ENCODE measurements around the gene RNF149. TPM values are rescaled to one million over a fixed set of nuclear protein-coding genes. Genes with fewer than 3 reads are reported as not detected.

The RNF149 gene
- total RNA-seq, 1 experiment from 2014 or later = 75.9 TPM

DNA sequence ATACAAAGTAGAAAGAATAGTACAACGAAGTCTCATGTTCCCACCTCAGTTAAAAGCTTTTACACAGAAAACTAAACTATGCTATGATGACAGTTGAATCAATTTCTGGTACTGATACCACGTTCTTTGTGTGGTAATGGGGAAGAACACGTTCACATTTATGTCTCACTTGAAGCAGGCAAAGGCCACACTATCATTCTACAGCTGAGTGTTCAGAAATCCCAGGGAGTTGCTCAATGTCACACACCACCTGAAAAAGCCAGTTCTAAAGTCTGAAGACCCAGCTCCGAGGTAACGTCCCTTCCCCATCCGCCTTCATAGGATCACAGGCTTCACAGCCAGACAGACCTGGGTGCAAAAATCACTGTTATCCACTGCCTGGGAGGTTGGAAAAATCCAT lies 8.9 kb downstream of the RNF149 start:
- no peak for DNase-seq (ENCODE audit: low read depth)

DNA sequence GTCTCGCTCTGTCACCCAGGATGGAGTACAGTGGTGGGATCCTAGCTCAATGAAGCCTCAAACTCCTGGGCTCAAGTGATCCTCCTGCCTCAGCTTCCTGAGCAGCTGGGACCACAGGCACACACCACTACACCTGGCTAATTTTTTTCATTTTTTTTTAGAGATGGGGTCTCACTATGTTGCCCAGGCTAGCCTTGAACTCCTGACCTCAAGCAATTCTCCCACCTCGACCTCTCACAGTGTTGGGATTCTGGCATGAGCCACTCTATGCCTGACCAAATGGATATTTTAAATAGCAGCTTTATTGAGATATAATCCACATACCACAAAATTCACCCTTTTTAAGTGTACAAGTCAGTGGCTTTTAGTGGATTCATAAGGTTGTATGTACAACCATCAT lies 11.1 kb downstream of the RNF149 start:
- no peak for DNase-seq (ENCODE audit: low read depth)

DNA sequence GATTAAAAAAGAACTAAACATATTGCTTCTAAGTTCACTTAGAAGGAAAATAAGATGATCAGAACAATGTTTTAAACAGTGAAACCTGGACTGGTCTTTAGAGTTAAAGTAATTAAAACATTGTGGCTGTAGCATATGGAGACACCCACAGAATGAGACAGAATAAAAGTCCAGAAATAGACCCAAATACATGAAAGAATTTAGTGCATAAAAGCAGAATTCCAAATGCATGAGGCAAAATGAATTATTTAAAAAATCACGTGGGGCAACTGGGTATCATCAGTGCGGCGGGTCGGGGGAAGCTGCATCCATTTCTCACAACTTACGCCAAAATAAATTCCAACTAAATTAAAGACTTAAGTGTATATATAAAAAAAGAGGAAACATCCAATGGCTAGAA lies 12.1 kb downstream of the RNF149 start:
- DNase-seq (ENCODE audit: low read depth) = no peak

DNA sequence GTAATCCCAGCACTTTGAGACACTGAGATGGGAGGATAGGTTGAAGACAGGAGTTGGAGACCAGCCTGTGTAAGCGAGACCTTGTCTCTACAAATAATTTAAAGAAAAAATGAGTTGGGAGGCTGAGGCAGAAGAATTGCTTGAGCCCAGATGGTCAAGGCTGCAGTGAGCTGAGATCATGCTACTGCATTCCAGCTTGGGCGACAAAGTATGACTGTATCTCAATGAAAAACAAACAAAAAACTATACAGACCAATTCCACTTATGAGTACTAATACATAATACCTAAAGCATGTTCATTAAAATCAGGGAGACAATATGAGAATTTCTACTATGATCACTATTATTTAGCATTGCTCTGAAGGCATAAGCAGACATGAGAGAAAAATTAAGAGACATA lies 12.6 kb downstream of the RNF149 start:
- peak; percentile 38 for DNase-seq (ENCODE audit: low read depth)

DNA sequence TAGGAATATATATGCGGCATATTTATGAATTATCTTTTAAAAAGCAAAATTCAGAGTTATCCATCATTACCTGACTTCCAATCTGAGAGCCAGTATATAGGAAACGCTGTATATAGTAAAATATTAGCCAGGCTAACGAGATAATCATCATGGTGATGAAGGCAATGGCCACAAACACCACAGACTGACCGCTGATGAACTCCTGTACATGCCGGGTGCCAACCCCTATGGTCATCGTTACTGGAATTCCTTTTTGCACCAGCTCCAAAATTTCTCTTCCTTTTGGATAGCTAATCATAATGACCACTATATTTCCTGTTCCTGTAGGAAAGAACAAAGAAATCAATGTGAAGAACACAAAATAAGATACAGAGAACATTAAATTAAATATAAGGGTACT lies 13.6 kb downstream of the RNF149 start:
- DNase-seq (ENCODE audit: low read depth) = no peak

DNA sequence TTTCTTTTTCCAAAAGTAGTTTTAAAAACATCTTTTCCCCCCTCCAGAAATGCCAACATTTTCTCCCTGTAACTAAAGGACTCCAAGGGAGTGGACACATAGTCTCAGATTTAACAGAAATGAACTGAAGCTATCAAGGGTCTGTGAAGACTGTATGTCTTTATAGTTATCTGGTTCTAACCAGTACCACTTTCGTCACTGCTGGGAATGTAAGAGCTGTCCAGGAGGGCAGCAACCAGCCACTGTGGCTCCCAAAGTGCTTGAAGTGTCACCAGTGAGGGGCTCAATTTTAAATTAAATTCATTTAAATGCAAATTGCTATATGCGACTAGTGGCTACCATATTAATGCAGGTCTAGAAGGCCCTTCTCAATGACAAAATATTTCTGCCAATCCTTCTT lies 15.0 kb downstream of the RNF149 start:
- no peak for DNase-seq (ENCODE audit: low read depth)

DNA sequence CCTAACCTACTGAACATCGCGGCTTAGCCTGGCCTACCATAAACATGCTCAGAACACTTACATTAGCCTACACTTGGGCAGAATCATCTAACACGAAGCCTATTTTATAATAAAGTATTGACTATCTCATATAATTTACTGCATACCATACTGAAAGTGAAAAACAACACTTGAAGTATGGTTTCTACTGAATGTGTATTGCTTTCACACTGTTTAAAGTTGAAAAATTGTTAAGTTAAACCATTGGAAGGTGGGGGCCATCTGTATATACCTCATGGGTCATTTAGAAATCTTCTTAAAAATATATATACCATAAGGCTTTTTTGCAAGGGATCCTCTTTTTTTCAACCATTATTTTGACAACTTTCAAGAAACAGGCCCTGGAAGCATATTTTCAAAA lies 16.5 kb downstream of the RNF149 start:
- no peak for DNase-seq (ENCODE audit: low read depth)

DNA sequence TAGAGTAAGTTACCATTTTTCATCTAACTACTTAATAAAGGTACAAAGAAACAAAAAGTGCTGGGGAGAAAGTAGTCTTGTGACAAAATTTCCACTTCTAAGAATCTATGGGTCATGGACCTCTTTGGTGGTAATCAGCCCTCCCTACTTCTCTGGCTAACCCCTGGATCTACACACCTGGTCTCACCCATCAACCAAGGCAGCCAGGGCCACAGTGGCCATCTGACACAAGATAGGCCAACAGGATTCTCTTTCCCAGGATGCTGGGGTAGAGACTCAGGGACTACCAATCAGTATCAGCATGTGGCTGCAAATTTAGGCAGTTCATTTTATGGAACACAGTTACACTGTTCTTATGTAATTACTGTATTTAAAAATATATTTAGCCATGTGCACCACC lies 17.8 kb downstream of the RNF149 start:
- DNase-seq (ENCODE audit: low read depth) = peak; percentile 15

DNA sequence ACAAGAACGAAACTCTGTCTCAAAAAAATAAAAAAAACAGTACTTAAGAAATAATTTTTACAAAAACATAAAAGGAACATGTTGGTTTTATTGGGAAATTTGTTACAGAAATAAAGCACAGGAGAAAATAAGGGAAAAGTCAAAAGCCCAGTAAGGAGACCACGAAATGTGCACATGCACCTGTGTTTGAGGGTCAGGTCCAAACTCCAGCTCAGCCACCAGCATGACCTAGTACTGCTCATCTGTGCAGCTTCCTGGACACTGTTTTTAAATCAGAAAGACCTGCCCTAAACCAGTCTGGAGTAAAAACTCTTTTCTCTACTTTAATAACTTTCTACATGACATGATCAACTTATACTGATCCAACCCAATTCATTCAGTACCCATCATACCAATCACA lies 21.2 kb downstream of the RNF149 start:
- DNase-seq (ENCODE audit: low read depth) = no peak

DNA sequence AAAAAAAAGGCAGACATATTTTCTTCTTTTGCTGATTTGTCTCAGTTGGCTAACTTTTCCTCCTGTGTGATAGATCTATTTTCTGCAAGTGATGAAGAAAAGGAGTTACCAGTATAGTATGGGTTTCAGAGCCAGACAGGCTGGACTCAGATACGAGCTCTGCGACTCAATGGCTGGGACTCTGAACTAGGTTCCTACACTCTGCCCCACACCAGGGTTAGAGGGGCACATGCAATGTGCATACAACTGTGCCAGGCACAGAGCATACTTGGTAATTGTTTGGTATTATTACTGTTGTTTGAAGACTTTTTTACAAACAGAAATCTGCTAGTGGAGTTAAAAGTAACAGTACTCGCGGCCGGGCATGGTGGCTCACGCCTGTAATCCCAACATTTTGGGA lies 21.8 kb downstream of the RNF149 start:
- no peak for DNase-seq (ENCODE audit: low read depth)

DNA sequence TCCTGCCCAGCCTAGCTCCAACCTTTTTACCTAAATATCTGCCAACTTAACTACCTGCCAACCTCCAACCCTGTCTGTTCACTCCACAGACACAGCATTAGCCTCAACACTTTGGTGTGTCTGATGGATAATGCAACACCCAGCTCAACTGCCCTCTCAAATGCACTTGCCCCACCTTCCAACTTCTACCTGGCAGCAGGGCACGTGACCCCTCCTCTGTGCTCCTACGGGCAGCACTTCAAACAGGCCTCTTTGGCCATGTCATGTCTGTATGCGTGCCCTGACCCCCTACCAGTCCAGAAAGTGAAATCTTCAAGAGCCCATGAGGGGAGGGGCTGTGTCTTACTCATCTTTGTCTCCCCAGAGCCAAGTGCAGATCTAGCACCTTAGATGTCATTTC lies 25.5 kb downstream of the RNF149 start:
- DNase-seq (ENCODE audit: low read depth) = no peak

DNA sequence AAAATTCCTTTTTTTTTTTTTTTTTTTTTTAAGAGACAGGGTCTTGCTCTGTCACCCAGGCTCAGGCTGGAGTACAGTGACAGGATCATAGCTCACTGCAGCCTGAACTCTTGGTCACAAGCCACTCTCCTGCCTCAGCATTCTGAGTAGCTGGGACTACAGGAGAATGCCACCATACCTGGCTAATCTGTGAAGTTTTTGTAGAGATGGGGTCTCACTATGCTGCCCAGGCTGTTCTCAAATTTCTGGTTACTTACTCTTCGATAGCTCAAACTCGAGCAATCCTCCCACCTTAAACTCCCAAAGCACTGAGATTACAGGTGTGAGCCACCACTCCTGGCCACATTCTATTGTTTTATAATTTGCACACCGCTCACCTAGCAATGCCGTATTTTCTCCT lies 27.0 kb downstream of the RNF149 start:
- DNase-seq (ENCODE audit: low read depth) = no peak

DNA sequence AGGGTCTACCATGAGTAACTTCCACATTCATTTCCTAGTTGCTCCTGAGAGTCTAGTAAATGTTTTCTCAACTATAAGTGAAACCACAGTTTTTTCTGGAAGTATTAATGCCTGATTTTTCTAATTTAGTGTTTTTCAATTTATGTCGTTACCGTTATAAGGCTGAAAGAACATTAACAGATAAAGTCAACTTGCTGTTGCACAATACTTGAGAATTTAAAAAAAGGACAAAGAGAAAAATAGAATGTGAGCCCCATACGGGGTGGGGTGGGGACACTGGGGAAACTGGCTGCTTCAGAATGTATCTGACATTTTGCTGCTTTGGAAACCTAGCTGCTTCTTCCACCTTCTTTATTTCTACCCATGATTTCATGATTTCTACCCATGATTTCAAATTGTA lies 29.6 kb downstream of the RNF149 start:
- no peak for DNase-seq (ENCODE audit: low read depth)

DNA sequence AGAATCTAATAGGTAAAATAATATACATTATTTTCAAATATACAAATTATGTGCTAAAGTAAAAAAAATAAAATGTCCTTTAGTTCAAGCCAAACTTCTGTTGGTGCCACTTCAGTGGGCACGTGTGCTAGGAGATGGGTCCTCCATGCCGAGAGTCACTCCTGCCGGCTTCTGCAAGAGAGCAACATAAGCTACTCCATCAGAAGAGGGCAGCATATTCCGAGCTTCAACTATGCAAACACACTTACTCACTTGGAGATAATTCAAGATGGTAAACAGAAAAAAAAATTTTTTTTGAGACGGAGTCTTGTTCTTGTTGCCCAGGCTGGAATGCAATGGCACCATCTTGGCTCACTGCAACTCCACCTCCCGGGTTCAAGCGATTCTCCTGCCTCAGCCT lies 31.4 kb downstream of the RNF149 start:
- no peak for DNase-seq (ENCODE audit: low read depth)

DNA sequence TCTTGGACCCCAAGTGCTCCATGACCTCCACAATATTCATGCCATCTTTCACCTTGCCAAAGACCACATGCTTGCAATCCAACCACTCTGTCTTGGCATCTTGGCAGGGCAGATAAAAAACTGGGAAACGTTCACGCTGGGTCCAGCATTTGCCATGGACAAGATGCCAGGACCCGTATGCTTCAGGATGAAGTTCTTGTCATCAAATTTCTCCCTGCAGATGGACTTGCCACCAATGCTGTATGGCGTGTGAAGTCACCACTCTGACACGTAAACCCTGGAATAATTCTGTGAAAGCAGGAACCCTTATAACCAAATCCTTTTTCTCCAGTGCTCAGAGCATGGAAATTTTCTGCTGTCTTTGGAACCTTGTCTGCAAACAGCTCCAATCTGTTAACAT lies 34.4 kb downstream of the RNF149 start:
- DNase-seq (ENCODE audit: low read depth) = no peak

DNA sequence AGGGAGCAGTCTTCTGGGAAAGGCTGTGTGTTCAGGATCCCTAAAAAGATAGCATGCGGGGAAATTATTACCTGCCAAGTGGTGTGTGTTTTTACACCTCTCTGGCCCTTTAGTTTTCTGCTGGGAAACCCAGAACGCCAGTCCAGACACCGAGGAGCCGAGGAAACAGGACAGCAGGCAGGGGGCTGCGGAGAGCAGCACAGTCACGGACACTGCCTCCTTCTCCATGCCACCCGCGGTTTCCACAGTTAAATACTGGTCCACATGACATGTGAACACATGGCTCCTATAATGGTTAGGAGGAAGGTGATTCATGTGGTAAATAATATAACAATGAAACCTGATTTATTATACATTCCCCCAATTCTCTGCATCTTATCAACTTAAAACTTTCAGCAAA lies 35.4 kb downstream of the RNF149 start:
- DNase-seq (ENCODE audit: low read depth) = no peak

DNA sequence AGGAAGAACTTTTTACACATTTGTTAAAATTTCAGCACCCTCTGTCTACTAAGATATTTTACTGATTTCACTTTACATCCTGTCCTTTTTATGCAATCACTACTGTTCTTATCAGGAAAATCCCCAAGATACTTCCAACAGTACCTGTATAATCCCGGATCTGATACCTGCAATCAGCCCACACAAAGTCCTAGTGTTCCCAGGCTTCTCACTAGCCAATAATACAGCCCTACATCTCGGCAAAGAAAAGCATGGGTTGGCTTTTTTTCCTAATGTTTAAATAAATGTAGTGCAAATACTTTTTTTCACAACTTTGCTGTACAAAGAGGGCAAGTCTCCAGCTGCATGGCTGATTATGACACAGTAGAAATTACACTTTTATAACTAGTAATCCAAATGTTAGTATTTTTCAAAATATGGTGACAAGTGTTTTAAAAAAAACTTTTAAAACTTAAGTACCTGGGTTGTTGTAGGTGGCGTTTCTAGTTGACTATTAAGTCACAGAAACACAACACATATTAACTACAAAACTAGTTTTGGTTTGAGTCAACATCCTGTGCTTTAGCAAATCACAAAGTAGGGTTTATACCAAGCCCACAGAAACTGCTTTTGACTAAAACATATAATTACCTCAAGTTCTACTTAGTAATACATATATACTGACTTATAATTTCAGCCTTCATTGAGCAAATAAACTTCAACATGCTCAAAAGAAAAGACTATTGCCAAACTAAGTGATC lies 36.3 kb downstream of the RNF149 start:
- DNase-seq (ENCODE audit: low read depth) = no peak

DNA sequence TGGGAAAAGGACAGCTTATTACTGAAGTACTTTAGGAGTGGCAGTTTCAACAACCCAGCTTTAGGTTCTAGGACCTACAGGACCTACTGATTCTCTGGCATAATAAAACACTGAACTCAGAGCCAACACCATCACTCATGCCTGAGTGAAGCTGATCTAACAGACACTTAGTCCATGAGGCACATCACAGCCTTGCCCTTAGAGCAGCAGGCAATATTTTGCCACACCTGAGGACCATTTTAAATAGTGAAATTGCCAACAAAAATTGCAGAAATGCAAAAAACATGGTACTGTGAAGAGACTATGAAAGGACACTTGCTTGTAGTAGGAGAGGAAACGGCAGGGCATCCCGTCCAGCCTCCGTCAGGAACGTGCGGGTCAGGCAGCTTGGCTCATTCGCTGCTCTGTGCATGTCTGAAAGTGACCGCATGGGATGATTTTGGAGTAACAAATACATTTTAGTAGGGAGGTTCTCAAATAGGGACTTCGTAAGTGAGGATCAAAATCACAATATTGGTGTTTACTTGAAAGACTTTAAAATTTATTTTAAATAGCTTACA lies 37.7 kb downstream of the RNF149 start:
- no peak for DNase-seq (ENCODE audit: low read depth)

DNA sequence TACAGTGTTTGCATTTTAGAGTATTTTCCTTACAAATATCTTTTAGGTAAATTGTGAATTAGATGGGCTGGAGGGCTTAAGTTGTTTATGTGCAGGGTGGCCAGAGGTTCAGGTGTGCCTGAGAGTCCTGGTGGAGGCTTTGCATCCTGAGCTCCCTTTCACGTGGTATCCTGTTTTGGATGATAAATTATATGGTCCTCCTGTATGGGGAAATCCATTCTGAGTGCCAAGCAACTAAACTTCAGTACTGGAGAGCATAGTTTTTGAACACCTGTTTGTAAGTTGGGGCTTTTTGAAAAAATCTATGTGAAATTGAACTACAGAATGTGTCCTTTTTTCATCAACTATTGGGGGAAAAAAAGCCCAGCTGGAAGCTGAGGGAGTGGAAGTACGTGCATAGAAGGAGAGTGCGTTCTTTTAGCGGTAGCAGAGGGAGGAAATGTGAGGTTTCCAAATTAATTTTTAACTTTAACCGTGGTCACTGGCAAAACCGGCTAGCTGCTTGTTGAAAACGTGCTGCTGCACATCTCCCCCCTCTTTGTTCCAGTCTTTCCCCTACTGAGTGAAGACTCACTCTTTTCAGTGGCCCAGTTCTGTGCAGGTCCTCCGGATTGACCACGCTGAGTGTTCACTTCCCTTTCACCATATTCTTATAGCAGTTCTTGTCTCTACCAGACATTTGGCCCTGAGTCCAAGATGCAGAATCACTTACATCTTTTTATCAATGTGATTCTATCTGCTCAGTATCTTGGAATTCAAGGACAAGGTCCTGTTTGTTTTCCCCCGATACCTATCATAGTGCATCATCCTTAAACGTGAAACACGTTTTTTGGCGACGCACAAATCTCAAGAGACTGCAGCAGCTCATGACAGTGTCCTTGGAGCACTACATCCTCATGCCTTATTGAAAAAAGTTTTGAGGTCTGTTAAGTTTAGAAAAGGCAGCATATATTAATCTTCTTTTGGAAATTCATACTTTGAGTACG lies 40.5 kb downstream of the RNF149 start:
- DNase-seq (ENCODE audit: low read depth) = no peak

DNA sequence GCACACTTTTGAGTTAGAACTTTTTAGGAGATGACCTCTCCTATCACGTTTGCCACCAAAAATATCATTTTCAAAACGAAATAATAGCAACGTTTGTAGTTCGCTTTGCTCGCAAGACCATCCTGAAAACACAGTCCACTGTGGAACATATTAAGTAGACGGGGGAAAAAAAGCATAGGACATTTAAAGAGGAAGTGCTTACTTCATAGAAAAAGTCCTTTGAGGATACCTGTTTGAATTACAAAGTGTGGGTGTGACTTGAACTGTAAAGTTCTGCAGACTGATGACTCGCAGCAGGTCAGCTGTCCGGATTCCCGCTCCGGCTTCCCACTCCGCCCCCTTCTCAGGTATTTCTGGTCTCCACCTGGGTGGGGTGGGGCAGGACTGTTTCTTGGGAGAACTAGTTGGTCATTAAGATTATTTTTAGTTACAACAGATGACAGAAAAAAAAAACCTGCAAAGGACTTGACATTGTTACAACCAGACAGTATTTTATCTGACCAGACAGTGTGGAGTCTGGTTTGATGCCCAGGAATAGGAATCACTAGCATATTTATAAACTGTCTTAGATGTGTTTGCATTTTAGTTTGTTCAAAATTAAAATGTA lies 42.5 kb downstream of the RNF149 start:
- no peak for DNase-seq (ENCODE audit: low read depth)

DNA sequence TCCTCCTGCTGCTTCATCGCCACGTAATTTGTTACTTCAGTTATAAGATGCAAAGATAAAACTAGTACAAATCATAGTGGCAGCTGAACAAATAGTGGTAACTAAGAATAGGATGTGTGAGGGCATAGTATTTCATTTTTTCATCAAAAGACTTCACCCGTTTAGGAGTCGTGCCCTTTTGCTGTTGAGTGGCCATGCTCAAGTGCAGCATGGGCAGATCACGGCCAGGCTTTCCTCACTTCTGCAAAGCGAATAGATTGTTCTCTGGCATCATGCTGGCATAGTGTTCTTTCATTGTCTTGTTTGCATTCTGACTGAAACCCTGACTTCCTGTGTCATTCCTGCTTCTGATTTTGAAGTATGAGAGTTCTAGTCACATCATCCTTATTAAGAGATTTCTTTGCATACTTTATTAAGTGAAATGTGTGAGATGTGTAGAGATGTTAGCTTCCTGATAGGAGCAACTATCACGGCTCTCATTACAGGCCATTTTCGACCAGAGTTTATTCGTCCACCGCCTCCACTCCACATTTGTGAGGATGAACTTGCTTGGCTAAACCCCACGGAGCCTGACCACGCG lies 44.1 kb downstream of the RNF149 start:
- DNase-seq (ENCODE audit: low read depth) = no peak

DNA sequence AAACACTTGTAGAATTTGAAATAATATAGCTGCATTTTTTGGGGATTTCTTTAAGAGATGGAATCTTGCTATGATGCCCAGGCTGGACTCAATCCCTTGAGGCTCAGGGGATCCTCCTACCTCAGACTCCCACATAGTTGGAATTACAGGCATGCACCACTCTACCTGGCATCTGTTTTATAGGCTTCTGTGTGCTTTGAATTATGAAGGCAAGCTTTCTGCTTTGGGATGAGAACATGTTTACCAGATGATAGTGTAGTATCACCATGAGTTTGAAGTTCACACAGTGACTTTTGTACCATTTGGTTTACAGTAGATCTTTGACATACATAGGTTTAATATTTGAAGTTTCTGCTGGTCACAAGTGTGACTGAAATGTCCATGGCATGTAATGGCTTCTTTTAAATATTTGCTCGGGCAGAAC lies 45.1 kb downstream of the RNF149 start:
- no peak for DNase-seq (ENCODE audit: low read depth)

All from LHCN-M2 (cell line).